SK-N-SH (cell line): Measurements from ENCODE around the gene PLK4.

Experiments
- CHD2 ChIP-seq: fragments of 150-350 bp; IDR thresholded peaks from 2 replicates; pipeline ENCODE4 v1.6.1; 2018; ENCODE audit warnings: low read length; ENCODE audit not compliant: partially characterized antibody
- REST ChIP-seq: IDR thresholded peaks from 2 replicates; pipeline ENCODE4 v1.6.1; 2012; ENCODE audit warnings: mild to moderate bottlenecking, low read depth, low read length, moderate library complexity
- SIN3A ChIP-seq: IDR thresholded peaks from 2 replicates; pipeline ENCODE4 v1.6.1; 2012; ENCODE audit warnings: low read depth, mild to moderate bottlenecking, low read length, moderate library complexity, borderline replicate concordance
- TAF1 ChIP-seq: IDR thresholded peaks from 2 replicates; pipeline ENCODE4 v1.6.1; 2012; ENCODE audit warnings: low read depth, mild to moderate bottlenecking, low read length, moderate library complexity, borderline replicate concordance

- no peak for TF ChIP-seq CHD2
- no peak for TF ChIP-seq TAF1
- no peak for TF ChIP-seq REST
- no peak for TF ChIP-seq SIN3A
Measured at GRCh38 chr4:127889903-127890302, 9.2 kb downstream of the PLK4 start.
